ENCODE data around the gene CAPZB.

The CAPZB gene

DNA sequence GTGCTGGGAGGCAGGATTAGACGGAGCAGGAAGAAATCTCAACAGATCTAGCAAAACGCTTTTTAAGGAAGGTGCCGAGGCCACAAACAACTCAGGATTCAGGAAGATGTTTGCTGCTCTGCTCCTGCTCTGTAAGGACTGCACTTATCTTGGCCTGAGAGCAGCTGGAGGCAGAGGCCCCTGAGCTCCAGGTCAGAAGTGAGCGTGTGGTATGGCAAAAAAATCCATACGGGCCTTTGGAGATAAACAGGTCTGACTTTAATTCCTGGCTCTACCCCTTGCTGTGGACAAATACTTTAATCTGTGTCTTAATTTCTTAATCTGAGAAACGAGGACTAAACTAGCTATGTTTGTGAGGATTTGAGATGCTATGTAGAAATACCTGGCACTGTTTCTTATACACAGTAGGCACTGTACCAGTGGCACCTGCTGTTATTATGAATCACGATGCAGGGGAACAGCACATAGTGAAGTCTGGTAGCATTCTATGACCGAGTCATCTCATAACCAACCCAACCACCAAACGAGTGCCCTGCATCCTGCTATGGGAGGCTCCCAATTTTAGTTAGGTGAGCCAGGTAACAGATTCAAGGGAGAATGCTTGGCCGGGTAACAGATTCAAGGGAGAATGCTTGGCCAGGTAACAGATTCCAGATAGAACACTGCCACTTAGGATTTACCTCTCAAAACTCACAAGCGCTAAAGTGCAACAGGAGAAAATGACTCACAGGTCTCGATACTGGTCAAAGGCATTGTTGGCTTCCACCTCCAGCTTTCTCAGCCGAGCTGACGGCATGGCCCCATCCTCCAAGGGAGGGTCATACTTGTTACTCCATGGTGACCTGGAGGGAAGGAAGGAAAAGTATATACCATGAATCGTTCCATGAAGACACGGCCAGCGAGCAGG, 107.3 kb downstream of the CAPZB start:
- no peak for DNase-seq (ENCODE audit: low read depth)
- in situ Hi-C loops (cut with HindIII; ENCODE audit: low sequenced_read_pairs) = loop anchor here (5.0 kb wide), 1 partner anchor 36 kb away; no protein-coding TSS in a partner anchor
- no peak overlapping the region for H3K4me3 ChIP-seq (ENCODE audit: low read depth, low read length)
- TF ChIP-seq, protein P1, sequence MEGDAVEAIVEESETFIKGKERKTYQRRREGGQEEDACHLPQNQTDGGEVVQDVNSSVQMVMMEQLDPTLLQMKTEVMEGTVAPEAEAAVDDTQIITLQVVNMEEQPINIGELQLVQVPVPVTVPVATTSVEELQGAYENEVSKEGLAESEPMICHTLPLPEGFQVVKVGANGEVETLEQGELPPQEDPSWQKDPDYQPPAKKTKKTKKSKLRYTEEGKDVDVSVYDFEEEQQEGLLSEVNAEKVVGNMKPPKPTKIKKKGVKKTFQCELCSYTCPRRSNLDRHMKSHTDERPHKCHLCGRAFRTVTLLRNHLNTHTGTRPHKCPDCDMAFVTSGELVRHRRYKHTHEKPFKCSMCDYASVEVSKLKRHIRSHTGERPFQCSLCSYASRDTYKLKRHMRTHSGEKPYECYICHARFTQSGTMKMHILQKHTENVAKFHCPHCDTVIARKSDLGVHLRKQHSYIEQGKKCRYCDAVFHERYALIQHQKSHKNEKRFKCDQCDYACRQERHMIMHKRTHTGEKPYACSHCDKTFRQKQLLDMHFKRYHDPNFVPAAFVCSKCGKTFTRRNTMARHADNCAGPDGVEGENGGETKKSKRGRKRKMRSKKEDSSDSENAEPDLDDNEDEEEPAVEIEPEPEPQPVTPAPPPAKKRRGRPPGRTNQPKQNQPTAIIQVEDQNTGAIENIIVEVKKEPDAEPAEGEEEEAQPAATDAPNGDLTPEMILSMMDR (IDR thresholded peaks at IDR 0.05; ENCODE audit: low read depth, low read length, missing control alignments) = no peak

DNA sequence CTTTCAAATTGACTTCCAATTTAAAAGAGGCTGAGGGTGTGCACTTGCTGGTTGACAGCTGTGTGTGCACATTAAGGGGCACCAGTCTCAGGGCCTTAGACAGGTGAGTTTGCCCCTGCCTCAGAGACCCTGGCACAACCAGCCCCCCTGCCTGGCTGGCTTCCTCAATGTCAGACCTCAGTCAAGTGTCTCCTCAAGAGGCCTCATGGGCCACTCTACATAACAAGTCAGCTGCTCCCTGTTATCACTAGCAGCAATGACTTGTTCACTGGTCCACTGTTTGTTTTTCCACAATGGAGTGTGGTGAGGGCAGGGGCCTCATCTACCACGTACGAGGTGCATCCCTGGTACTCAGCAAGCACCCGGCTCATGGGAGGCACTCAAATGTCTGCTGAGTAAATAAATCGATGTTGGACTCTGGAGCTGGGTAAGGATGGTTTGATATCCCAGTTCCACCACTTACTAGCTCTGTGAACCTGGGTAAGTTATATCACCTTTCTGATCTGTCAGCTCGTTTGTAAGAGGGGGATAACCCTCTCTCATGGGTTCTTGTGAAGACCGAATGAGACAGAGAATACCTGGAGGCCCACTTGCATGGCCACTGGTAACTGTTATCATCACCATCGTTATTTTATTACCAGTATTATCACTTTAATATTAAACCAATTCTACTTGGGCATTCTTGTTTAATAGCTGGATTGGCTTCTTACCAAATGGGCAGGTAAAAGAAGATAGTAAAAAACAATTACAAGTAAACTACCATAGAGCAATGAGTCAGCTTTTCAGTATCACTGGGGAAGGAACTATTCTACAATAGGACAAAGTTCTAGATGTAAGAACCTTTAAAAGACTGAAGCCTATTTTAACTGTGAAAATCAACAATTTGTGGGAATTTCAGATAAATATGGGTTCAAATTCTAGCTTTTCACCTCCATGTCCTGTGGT, 108.6 kb downstream of the CAPZB start:
- DNase-seq (ENCODE audit: low read depth) = no peak
- H3K4me3 ChIP-seq (ENCODE audit: low read depth, low read length) = no peak overlapping the region
- in situ Hi-C loops (cut with HindIII; ENCODE audit: low sequenced_read_pairs) = loop anchor here (5.0 kb wide), 1 partner anchor 34 kb away; no protein-coding TSS in a partner anchor
- TF ChIP-seq, protein P1 (IDR thresholded peaks at IDR 0.05; ENCODE audit: low read depth, low read length, missing control alignments) = no peak

DNA sequence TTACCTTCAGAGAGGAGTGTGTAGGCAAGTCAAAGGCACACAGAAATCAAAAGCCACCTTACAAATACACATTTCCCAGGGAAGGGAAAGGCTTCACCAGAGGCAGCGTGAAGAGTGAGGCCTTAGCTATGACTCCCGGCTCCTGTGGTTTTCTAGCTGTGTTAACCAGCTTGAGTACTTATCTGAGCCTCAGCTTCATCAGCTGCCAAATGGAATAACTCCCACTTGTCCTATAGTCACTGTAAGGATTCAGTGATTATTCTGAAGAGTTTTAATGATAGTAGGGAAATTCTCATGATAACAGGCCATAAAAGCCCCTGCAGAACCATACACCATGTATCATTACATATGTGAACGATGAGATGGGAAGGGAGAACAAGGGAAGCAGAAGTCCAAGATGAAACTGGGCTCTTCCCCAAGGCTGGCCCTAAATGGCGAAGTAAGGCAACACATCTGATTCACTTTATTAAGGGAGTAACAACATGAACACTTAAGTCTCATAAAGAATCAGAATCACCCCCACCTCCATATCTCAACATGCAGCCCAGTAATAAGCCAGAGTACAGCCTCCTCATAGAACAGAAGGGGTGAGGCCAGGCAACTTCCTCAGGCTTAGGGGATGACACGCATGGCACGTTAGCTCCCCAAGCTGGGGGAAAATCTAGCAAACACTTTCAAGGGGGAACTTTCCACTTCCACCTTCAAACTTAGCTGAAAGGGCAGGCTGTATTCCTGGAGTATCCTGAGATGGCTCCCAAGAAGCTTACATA, 109.5 kb downstream of the CAPZB start:
- TF ChIP-seq, protein P1 (IDR thresholded peaks at IDR 0.05; ENCODE audit: low read depth, low read length, missing control alignments) = no peak
- no peak for DNase-seq (ENCODE audit: low read depth)
- H3K4me3 ChIP-seq (ENCODE audit: low read depth, low read length) = no peak overlapping the region
- in situ Hi-C loops (cut with HindIII; ENCODE audit: low sequenced_read_pairs) = loop anchor here (5.0 kb wide), 1 partner anchor 34 kb away; no protein-coding TSS in a partner anchor

DNA sequence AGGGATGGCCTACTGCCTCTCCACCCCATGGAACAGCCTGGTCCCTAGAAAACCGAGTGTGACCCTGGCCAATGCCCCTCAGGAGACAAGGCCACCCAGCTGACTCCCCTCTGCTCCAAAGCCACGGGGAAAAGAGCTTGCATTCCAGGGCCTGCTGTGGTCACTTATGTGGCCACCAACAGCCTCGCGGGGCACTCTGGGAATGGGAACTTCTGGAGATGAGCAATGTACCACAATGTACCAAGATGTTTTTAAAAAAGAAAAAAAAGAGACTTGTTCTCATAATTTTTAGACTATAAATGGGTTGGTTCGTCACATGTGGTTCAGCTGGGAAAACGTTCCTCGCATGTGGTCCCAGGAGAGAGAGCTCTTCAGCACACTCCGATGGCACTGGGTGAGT, 110.4 kb downstream of the CAPZB start:
- TF ChIP-seq, protein P1 (IDR thresholded peaks at IDR 0.05; ENCODE audit: low read depth, low read length, missing control alignments) = no peak
- DNase-seq (ENCODE audit: low read depth) = no peak
- H3K4me3 ChIP-seq (ENCODE audit: low read depth, low read length) = no peak overlapping the region
- in situ Hi-C loops (cut with HindIII; ENCODE audit: low sequenced_read_pairs) = loop anchor here (5.0 kb wide), 1 partner anchor 33 kb away; no protein-coding TSS in a partner anchor

GRCh38 chr1:19374083-19374801, 111.1 kb downstream of the CAPZB start:
- TF ChIP-seq, protein P1 (IDR thresholded peaks at IDR 0.05; ENCODE audit: low read depth, low read length, missing control alignments) = peak; percentile 49
- no peak for DNase-seq (ENCODE audit: low read depth)
- H3K4me3 ChIP-seq (ENCODE audit: low read depth, low read length) = no peak overlapping the region
- in situ Hi-C loops (cut with HindIII; ENCODE audit: low sequenced_read_pairs) = no loop called here

Measured in astrocyte of the cerebellum (primary cell).